Islet of Langerhans (tissue), 1 donor: ENCODE data around the gene ZNF841.
"Not testable (repeated sequence)": the region's sequence is repeated elsewhere in the genome, so short reads cannot be mapped to it uniquely, and the experiment has no call there.

Source experiments
- FAIRE-seq: peaks from one replicate; lab custom pipeline; 2011; peaks lifted over from hg19 to GRCh38; lab: Jason Lieb, UNC

Gene ZNF841

GRCh38 chr19:52095172-52096014, at the start of gene ZNF841:
ZNF841 (minus strand) TSS chr19:52095765; CDS start chr19:52084801, 10,964 bp downstream.
- no peak for FAIRE-seq

- FAIRE-seq, result no peak
Measured at GRCh38 chr19:52142001-52142595, 46.5 kb upstream of the ZNF841 start.

- FAIRE-seq, result no peak
Measured at GRCh38 chr19:52141203-52141602, 45.6 kb upstream of the ZNF841 start.

- FAIRE-seq, result peak; percentile 93
Measured at GRCh38 chr19:52140032-52140710, 44.6 kb upstream of the ZNF841 start.

GRCh38 chr19:52139252-52140031, 43.9 kb upstream of the ZNF841 start, which contains the start of gene ZNF616:
ZNF616 (minus strand) TSS chr19:52139938; CDS start chr19:52130512, 9,426 bp downstream.
- no peak for FAIRE-seq

- FAIRE-seq, result no peak
Measured at GRCh38 chr19:52138983-52139251, 43.4 kb upstream of the ZNF841 start.

- FAIRE-seq, result no peak
Measured at GRCh38 chr19:52138278-52138982, 42.9 kb upstream of the ZNF841 start.

GRCh38 chr19:52120286-52120685, 24.7 kb upstream of the ZNF841 start:
- no peak for FAIRE-seq

- FAIRE-seq, result no peak
Measured at GRCh38 chr19:52115526-52116053, 20.0 kb upstream of the ZNF841 start.

GRCh38 chr19:52114691-52115090, 19.1 kb upstream of the ZNF841 start:
- FAIRE-seq, result no peak

GRCh38 chr19:52112624-52113023, 17.1 kb upstream of the ZNF841 start:
- no peak for FAIRE-seq

GRCh38 chr19:52110780-52111179, 15.2 kb upstream of the ZNF841 start:
- FAIRE-seq, result no peak

GRCh38 chr19:52102782-52103181, 7.2 kb upstream of the ZNF841 start:
- FAIRE-seq, result no peak

GRCh38 chr19:52101866-52102562, 6.4 kb upstream of the ZNF841 start:
- FAIRE-seq, result no peak

- FAIRE-seq, result no peak
Measured at GRCh38 chr19:52099497-52100138, 4.1 kb upstream of the ZNF841 start.

- FAIRE-seq, result not testable (repeated sequence)
Measured at GRCh38 chr19:52096416-52096815, 851 bp upstream of the ZNF841 start.

- FAIRE-seq, result no peak
Measured at GRCh38 chr19:52094526-52095130, 937 bp downstream of the ZNF841 start.

- no peak for FAIRE-seq
Measured at GRCh38 chr19:52086481-52086880, 9.1 kb downstream of the ZNF841 start.

- FAIRE-seq, result no peak
Measured at GRCh38 chr19:52070496-52070895, 25.1 kb downstream of the ZNF841 start.

GRCh38 chr19:52069653-52070052, 25.9 kb downstream of the ZNF841 start:
- no peak for FAIRE-seq
